Endometrial microvascular endothelial cells (primary cell): Measurements from ENCODE around the gene CCDC87. TPM values are rescaled to one million over a fixed set of nuclear protein-coding genes. Genes with fewer than 3 reads are reported as not detected.
"Not testable (repeated sequence)": the region's sequence is repeated elsewhere in the genome, so short reads cannot be mapped to it uniquely, and the experiment has no call there.

Experiments
- in situ Hi-C: cut with HindIII; loops from 2 replicates; pipeline ENCODE4 v1.10.0; 2017; ENCODE audit warnings: low sequenced_read_pairs, low pct_unique_long_range_greater_than_20kb; ENCODE audit errors: inconsistent ontology term
- total RNA-seq: library from RNA; depleted of rRNA; stranded (reverse); fragments of >200 nt; gene quantifications from one replicate; pipeline ENCODE4 v1.2.3, GENCODE V29; 2015; ENCODE audit errors: inconsistent ontology term

The CCDC87 gene
- total RNA-seq, 1 donor from 2014 or later = 0.19 TPM

DNA sequence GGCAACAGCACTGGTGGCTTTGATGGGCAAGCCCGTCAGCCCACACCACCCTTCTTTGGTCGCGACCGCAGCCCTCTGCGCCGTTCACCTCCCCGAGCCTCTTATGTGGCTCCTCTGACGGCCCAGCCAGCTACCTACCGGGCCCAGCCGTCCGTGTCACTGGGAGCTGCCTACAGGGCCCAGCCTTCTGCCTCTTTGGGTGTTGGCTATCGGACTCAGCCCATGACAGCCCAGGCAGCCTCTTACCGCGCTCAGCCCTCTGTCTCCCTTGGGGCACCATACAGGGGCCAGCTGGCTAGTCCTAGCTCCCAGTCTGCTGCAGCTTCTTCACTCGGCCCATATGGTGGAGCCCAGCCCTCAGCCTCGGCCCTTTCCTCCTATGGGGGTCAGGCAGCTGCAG, 31.6 kb upstream of the CCDC87 start:
- in situ Hi-C loops = loop anchor here (10.0 kb wide), 1 partner anchor 50 kb away; the partner anchor contains the start of gene RBM4B

DNA sequence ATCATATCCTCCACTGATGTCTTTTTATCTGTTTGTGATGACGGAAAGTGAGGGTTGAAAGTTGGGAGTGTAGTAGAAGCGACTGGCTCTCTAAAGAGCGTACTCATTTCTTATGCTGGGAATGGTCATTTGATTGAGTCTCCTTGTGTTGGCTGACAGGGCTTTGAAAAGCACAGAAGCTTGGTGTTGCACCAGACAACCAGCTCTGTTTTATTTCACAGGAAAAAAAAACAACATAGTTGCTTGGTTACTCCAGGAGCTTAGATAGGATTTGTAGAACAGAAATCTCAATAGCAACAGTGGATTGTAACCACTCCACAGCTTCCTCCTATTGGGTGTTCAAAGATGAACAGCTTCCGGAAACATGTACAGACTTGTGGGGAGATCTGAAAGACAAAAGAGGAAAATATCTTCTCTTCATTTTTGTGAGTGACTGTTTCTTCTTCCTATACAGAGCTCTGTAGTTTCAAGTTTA, 26.3 kb upstream of the CCDC87 start:
- in situ Hi-C loops = no loop called here

DNA sequence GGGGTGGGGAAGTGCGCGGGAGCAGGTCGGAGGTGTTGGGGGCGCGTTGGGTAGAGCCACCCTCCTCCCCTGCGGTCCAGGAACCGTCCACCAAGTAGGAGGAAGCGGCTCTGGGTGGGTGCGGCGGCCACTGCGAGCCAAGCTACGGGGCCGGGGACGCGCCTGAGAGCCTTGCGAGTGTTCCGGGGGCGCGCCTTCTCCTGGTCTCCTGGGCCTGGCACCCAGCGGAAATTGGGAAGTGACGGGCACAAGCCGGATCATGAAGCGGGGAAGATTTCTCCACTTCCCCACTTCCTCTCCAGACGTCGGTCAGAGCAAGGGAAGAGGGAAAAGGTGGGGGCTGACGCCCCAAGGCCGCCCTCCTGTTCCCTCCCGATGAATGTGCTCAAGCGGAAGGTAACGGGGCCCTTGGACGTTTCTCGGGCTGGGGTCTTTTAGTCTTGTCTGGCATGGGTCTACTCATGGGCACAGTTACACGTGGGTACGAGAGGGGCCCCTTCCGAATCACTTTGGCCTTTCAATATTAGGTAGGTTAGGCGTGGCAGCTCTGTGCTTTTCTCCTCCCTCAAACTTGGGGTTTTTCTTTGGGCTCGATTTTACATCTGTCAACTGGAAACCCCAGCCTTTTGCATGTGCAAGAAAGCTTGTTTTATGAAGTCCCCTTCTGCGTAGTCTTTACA, 24.4 kb upstream of the CCDC87 start:
- in situ Hi-C loops = no loop called here

DNA sequence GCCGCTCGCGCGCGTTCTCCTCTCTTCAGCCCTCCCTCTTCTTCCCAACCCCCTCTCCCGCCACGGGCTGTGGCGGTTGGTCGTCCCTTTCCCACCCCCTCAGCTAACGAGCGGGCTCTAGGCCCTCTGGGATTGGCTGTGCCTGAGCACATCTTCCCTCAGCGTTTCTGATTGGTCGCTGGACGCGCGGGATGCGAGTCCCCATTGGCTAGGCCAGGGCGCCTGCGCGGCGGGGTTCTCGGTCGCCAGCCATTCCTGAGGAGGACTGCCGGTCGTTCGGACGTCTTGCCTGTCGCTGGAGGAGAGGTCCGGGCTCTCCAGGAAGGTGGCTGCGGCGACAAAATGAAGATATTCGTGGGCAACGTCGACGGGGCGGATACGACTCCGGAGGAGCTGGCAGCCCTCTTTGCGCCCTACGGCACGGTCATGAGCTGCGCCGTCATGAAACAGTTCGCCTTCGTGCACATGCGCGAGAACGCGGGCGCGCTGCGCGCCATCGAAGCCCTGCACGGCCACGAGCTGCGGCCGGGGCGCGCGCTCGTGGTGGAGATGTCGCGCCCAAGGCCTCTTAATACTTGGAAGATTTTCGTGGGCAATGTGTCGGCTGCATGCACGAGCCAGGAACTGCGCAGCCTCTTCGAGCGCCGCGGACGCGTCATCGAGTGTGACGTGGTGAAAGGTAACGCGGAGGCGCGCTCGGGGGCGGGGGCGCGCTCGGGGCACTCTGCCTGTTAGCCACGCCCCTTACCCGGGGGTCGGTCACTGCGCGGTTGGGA, 23.7 kb upstream of the CCDC87 start, which contains the start of gene RBM14:
RBM14 (plus strand) TSS at position 252 of the 776 bp plus-strand sequence; CDS start at position 343, 91 bp downstream.
- in situ Hi-C loops = no loop called here

DNA sequence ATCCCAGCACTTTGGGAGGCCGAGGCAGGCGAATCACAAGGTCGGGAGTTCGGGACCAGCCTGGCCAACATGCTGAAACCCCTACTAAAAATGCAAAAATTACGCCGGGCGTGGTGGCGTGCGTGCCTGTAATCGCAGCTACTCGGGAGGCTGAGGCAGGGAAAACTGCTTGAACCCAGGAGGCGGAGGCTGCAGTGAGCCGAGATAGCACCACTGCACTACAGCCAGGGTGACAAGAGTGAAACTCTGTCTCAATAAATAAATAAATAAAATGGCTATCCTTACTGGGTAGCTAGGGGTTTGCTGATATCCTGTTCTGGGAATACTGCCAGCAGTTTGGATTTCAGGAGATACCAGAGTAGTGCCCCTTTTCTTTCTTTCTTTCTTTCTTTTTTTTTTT, 21.2 kb upstream of the CCDC87 start:
- in situ Hi-C loops = no loop called here

DNA sequence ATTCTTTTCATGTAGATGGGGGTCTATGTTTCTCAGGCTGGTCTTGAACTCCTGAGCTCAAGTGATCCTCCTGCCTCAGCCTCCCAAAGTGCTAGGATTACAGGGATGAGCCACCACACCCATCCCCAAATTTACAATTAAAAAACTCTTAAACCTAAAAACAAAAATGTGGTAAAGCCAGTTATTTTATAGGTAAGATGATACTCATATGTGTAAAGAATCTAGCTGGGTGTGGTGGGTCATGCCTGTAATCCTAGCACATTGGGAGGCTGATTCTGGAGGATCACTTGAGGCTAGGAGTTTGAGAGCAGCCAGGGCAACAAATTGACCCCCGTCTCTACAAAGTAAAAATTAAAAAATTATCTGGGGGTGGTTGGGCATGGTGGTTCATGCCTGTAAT, 19.6 kb upstream of the CCDC87 start:
- in situ Hi-C loops = no loop called here

DNA sequence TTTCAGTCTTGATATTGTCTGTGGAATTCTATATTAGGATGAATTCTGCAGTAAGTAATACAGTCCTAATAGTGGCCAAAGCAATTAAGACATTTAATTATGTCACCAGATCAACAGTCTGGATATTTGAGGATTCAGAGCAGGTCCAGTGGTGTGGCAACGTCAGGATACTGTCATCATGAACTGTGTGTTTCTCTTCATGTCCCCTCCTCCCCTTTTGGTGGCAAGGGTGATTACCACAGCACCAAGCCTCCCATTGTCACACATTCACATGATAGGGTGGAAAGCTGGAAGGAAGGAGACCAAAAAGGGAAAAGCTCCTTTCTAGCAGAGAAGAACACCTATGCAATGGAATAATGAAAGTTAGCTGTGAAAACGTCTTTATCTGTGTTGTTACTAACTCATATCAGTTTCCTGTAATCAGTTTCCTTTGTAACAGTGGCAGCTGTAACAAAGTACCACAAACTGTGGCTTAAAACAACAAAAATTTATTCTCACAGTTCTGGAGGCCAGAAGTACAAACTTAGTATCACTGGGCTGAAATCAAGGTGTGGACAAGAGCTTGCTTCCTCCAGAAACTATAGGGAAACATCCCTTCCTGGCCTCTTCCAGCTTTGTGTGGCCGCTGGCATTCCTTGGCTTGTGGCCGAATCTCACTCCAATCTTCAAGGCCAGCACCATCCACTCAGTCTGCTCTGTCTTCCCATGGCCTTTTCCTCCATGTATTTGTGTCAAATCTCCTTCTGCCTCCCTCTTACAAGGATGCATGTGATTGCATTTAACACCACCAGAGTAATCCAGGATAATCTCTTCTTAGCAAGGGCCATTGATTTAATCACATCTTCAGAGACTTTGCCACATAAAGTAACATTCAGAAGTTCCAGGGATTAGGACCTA, 17.1 kb upstream of the CCDC87 start:
- in situ Hi-C loops = no loop called here

DNA sequence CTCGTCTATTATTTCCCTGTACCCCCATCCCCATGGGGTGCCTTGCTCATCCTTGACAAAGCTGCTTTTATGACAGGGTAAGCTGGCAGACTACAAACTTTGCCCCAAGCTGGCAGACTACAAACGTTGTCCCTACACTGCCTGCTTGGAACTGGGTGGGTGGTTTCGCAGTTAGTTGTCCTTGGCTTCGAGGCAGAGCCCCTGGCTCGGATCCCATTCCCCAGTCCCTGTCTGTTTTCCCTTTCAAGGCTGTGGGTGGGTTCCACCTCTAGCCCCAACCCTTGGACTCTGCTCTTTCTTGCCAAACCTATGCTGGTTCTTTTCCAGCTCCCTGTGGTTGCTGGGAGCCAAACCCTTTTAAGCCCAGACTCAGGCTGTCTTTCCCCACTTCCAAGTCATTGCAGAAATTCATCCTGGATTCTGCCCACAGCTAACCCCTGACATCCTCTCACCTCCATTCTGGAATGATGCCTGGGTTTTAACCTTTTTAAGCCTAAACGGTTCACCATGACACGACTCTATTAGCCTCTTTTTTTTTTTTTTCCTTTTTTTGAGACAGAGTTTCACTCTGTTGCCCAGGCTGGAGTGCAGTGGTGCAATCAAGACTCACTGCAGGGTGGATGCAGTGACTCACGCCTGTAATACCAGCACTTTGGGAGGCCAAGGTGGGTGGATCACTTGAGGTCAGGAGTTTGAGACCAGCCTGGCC, 14.4 kb upstream of the CCDC87 start:
- in situ Hi-C loops = no loop called here

DNA sequence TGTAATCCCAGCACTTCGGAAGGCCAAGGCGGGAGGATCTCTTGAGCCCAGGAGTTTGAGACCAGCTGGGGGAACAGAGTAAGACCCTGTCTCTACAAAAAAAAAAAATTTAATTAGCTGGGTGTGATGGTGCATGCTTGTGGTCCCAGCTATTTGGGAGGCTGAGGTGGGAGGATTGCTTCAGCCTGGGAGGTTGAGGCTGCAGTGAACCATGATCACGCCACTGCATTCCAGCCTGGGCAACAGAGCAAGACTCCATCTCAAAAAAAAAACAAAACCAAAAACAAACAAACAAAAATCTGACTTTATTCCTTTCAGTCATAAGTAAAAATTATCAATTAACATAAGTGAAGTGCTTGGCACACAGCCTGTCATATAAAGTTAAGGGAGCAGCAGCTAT, 13.7 kb upstream of the CCDC87 start:
- in situ Hi-C loops = not testable (repeated sequence)

DNA sequence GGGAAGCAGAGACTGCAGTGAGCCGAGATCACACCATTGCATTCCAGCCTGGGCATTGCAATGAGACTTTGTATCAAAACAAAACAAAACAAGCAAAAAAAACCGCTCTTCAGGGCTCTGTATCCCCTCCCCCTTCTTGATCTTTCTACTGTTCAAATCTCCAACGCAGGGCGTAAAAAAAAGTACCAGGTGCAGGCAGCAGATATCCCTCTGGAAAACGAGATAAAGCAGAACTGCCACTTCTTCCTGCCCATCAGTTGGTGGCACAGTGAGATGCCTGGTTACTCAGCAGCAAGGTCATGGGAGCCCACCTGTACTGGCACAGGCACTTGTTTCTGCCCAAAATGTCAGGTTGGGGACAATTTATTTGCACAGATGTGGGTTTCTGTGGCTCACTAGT, 11.3 kb upstream of the CCDC87 start:
- in situ Hi-C loops = no loop called here

DNA sequence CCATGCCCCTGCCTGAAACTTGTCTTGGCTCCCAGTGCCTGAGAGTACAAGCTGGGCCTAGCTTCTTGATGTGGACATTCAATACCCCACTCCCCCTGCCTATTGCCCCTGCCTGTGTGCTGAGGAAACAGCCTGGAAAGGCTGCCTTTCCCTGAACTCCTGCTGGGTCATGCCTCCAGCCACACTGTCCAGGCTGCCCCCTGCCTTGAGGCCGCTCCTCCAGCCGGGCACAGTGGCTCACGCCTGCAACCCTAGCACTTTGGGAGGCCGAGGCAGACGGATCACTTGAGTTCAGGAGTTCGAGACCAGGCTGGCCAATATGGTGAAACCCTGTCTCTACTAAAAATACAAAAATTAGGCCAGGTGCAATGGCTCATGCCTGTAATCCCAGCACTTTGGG, 10.2 kb upstream of the CCDC87 start:
- in situ Hi-C loops = no loop called here

DNA sequence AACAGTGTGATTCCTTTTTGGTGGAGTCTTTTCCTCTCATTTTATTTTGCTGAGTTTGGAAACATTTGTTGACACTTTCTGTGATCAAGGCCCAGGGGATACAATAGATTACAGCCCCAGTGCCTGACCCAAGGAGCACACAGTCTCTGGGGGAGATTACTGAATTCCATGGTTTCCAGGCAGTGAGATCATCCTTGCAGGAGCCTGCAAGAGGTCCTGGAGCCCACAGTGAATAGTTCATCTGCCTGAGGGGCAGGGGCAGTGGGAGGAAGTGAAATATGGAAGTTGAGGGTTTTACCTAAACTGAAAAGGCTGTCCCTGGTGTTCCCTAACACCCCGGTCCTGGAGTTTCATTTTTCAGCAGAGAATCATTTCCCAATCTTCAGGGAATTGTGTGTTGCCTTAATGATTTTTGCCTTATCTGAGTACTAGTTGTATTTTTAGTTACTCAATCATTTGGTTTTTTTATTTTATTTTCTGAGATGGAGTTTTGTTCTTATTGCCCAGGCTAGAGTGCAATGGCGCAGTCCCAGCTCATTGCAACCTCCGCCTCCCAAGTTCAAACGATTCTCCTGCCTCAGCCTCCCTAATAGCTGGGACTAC, 7.9 kb upstream of the CCDC87 start:
- in situ Hi-C loops = no loop called here

DNA sequence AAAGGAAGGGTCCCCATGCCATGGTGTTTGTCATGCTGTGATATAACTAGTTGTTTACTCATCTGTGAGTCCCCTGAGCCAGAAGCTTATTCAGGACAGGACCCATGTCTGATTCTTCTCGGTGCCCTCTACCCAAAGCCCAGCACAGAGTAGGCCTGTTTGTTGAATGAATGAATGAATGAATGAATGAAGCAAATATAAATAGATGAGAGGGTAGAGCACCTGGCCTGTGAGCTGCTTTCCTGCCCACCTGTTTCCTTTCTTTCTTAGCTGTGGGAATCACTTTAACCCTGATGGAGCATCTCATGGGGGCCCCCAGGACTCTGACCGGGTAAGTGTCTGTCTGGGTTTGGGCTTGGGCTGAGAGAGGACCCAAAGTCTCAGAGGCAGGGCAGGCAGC, 7.4 kb upstream of the CCDC87 start:
- in situ Hi-C loops = no loop called here

DNA sequence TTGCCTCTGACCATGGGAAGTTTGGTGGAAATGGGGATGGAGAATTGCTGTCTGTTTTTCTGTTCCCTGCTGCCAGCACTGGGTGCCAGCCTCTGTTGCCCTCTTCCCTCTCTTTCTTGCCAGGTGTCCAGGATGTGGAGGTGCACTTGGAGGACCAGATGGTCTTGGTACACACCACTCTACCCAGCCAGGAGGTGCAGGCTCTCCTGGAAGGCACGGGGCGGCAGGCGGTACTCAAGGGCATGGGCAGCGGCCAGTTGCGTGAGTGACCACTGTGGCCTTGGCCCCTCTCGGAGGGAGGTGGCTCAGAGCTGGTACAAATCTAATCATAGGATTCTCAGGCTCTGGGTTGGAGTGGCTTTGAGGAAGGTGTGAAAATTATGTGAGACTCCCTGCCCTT, 6.1 kb upstream of the CCDC87 start:
- in situ Hi-C loops = no loop called here

DNA sequence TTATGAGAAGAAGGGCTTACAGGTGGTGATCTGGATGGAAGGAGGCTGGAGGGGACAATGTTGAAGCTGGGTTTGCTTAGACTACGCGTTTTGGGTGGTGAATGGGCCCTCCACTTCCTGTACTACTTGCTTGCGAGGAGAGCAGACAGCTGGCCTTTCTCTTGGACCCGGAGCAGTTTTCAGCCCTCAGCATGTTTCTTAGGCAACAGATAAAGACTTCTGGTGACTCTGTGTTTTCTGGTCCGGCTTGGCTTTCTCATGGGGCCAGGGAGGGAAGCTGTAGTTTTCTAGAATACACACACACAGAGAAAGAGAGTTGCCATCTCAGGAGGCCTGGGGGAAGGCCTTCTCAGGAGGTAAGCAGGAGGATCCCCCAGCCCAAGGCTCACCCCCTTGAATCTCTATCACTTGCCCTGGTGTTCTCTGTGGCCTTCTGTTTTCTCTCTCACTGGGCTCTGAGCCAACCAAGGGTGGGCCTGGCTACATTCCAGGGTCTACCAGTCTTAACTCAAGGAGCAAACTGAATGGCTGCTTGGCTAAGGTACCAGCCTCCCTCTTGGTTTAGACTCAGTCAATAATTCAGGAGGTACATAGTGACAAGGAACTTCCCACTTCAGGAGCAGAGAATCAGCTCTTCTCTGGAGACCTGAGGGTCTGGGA, 2.5 kb upstream of the CCDC87 start:
- in situ Hi-C loops = no loop called here

DNA sequence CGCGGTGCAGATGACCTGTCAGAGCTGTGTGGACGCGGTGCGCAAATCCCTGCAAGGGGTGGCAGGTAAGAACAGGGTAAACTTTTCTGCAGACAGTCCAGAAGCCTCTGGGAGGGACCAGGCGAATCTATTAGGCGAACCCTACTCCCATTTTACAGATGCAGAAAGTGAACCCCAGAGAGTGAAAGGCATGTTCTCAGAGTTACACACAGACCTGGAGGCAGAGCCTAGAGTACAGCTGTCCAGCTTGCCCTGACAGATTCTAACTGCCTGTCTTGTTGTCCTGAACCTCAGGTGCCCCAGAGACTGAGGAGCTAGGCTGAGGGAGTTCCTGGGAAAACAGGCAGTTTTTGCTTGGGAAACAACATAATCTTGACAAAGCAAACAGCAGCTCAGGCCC, 787 bp upstream of the CCDC87 start:
- in situ Hi-C loops = no loop called here

DNA sequence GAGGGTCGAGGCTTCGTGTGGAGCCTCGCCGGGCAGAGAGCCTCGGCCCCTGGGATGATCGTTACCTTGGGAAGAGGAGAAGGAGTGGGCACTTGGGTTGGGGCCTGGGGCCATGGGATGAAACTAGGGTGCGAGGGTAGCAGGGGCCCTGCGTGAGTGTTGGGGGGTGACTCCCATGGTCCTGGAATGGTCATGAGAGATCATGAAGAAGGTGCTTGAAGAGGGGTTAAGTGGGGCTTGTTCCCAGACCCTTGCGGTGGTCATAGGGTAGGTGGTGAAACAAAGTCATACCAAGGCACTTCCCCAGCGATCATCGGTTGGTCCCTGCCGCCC, 406 bp upstream of the CCDC87 start:
- in situ Hi-C loops = no loop called here

DNA sequence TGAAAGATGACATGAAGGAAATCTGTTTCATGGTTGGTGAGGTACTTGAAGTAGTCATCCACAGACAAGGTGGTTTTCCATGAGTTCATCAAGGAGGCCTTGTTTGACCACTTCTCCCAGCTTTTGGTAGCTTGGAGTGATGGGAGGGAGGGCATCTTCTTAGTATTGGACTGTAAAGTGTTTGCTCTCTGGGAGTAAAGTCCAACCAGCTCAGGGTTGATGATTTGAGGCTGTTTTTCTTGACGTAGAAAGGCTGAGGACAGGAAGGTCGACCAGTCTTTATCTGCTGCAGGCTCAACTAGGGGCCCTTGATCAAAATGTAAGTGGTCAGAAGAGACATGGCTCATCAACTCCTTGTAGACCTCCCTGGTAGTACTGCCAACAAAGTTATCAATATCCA, 1.7 kb downstream of the CCDC87 start:
- in situ Hi-C loops = no loop called here
